Stomach (tissue), 4 donors: Measurements from ENCODE around the gene IL1R2.

Experiments
- POLR2A ChIP-seq, 4 donors: fragments of 450-650 bp; IDR thresholded peaks; one replicate each; pipeline ENCODE4 v1.6.1; 2016; ENCODE audit warnings: antibody characterized with exemption in 4 of 4, control low read depth in 2 of 4, mild to moderate bottlenecking in 1 of 4, moderate library complexity in 1 of 4
- TF ChIP-seq, protein P1 (sequence below), 7 experiments: fragments of 450-650 bp in 4 of 7; fragments of 200-600 bp in 3 of 7; sonication (generic) in 3 of 7; IDR thresholded peaks; one replicate each; pipeline ENCODE4 v1.5.1; 2016 to 2019; ENCODE audit warnings: antibody characterized with exemption in 7 of 7, control low read depth in 2 of 7, mild to moderate bottlenecking in 1 of 7

DNA sequence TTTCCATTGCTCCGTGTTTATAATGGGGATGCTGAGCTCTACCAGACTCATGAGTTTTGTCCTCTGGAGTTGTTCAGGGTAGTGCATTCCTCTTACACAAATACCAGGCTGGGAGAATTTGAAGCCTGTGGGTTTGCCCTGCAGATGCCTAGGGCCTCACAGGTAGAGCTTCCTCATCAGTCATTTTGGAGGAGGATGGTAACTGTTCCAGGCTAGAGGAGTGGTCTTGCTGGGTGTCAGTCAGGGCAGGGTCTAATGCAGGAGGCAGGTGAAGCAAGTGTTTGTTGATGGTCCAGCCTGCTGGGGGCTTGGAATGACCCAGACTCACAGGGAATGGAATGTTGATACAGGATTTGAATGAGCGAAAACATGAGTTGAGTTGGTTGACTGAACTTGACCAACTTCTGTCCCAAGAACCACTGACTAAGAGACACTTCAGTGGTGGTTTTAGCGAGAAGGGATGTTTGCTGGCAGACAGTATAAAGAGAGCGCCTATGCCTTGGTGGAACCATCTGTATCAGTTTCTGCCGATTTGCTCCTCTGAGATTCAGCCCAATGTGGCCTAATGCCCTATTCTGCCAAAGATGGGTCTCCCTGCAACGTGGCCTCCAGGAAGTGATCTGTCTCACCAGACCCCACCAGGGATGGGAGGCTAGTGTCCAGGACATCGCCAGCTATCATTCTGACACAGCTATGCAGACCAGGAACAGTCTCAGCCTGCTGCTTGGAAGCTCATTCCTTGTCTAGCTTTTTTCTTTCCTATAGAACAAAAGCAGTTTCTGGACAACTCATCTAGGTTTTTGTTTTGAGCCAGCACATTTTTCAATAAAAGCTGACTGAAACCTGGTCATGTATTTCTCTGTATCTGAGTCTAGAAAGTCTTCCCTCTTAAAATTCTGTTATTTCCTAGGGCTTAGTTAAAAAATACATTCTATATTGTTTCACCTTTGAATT, 9.3 kb downstream of the IL1R2 start:
- TF ChIP-seq, protein P1, sequence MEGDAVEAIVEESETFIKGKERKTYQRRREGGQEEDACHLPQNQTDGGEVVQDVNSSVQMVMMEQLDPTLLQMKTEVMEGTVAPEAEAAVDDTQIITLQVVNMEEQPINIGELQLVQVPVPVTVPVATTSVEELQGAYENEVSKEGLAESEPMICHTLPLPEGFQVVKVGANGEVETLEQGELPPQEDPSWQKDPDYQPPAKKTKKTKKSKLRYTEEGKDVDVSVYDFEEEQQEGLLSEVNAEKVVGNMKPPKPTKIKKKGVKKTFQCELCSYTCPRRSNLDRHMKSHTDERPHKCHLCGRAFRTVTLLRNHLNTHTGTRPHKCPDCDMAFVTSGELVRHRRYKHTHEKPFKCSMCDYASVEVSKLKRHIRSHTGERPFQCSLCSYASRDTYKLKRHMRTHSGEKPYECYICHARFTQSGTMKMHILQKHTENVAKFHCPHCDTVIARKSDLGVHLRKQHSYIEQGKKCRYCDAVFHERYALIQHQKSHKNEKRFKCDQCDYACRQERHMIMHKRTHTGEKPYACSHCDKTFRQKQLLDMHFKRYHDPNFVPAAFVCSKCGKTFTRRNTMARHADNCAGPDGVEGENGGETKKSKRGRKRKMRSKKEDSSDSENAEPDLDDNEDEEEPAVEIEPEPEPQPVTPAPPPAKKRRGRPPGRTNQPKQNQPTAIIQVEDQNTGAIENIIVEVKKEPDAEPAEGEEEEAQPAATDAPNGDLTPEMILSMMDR (IDR thresholded peaks at IDR 0.05): no peak
- no peak for TF ChIP-seq POLR2A (IDR thresholded peaks at IDR 0.05)
